KMS-11 (cell line): ENCODE measurements around the gene NFATC1.

Experiments
- H2AFZ ChIP-seq: fragments of 200-600 bp; sonication (generic); 2 replicates; pipeline ENCODE4 v1.6.1; 2016; ENCODE audit warnings: antibody characterized with exemption, mixed run types, low read depth
- H3K27ac ChIP-seq: fragments of 200-600 bp; sonication (generic); 2 replicates; pipeline ENCODE4 v1.6.1; 2016; ENCODE audit warnings: mild to moderate bottlenecking, mixed run types
- H3K27me3 ChIP-seq: fragments of 200-600 bp; sonication (generic); 2 replicates; pipeline ENCODE4 v1.6.1; 2017; ENCODE audit warnings: mild to moderate bottlenecking, low read depth, mixed run types, moderate library complexity; ENCODE audit not compliant: insufficient read depth
- H3K36me3 ChIP-seq: fragments of 200-600 bp; sonication (generic); 2 replicates; pipeline ENCODE4 v1.6.1; 2017; ENCODE audit warnings: mild to moderate bottlenecking, mixed run types; ENCODE audit not compliant: insufficient read depth
- H3K4me1 ChIP-seq: fragments of 200-600 bp; sonication (generic); 2 replicates; pipeline ENCODE4 v1.6.1; 2016; ENCODE audit warnings: mild to moderate bottlenecking, low read depth, mixed run types; ENCODE audit not compliant: poor library complexity, severe bottlenecking
- H3K4me2 ChIP-seq: fragments of 200-600 bp; sonication (generic); 2 replicates; pipeline ENCODE4 v1.7.0; 2016; ENCODE audit warnings: mild to moderate bottlenecking, mixed run types
- H3K4me3 ChIP-seq: fragments of 200-600 bp; sonication (generic); IDR thresholded peaks from 2 replicates; pipeline ENCODE4 v1.6.1; 2017; ENCODE audit warnings: low read depth, low read length, mixed read lengths; ENCODE audit not compliant: insufficient read depth
- H3K79me2 ChIP-seq: fragments of 200-600 bp; sonication (generic); 2 replicates; pipeline ENCODE4 v1.6.1; 2016; ENCODE audit warnings: low read depth, mixed run types; ENCODE audit not compliant: insufficient read depth
- H3K9ac ChIP-seq: fragments of 200-600 bp; sonication (generic); 2 replicates; pipeline ENCODE4 v1.6.1; 2016; ENCODE audit warnings: mild to moderate bottlenecking, mixed run types
- H4K20me1 ChIP-seq: fragments of 200-600 bp; sonication (generic); 2 replicates; pipeline ENCODE4 v1.6.1; 2016; ENCODE audit warnings: mild to moderate bottlenecking, mixed run types; ENCODE audit not compliant: insufficient read depth
- TF ChIP-seq, protein P1 (sequence below): fragments of 200-600 bp; sonication (generic); conservative IDR thresholded peaks from 2 replicates; pipeline ENCODE4 v1.6.1; 2017; ENCODE audit warnings: low read depth, mild to moderate bottlenecking, antibody characterized with exemption, low read length, moderate library complexity, mixed read lengths

The NFATC1 gene

GRCh38 chr18:79488311-79489050 is 92.8 kb downstream of the NFATC1 start:
- Histone ChIP-seq H3K27me3 (no peaks in the 10 kb centered on the region), H3K4me1 (no peaks in the 10 kb centered on the region), H2AFZ (no peak overlapping the region), H3K79me2 (no peaks in the 10 kb centered on the region), H3K27ac (no peak overlapping the region), H3K4me3 (no peak overlapping the region), H4K20me1 (no peaks in the 10 kb centered on the region), H3K9ac (no peak overlapping the region), H3K4me2 (no peak overlapping the region), H3K36me3 (no peaks in the 10 kb centered on the region; the same call in 1 of the 2 replicates)
- TF ChIP-seq, protein P1, sequence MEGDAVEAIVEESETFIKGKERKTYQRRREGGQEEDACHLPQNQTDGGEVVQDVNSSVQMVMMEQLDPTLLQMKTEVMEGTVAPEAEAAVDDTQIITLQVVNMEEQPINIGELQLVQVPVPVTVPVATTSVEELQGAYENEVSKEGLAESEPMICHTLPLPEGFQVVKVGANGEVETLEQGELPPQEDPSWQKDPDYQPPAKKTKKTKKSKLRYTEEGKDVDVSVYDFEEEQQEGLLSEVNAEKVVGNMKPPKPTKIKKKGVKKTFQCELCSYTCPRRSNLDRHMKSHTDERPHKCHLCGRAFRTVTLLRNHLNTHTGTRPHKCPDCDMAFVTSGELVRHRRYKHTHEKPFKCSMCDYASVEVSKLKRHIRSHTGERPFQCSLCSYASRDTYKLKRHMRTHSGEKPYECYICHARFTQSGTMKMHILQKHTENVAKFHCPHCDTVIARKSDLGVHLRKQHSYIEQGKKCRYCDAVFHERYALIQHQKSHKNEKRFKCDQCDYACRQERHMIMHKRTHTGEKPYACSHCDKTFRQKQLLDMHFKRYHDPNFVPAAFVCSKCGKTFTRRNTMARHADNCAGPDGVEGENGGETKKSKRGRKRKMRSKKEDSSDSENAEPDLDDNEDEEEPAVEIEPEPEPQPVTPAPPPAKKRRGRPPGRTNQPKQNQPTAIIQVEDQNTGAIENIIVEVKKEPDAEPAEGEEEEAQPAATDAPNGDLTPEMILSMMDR = no peak

GRCh38 chr18:79489051-79489898 is 93.5 kb downstream of the NFATC1 start:
- TF ChIP-seq, protein P1 = no peak
- H3K36me3 ChIP-seq = no peaks in the 10 kb centered on the region; the same call in 1 of the 2 replicates
- H3K4me3 ChIP-seq = no peak overlapping the region
- no peak overlapping the region for H2AFZ ChIP-seq
- H3K79me2 ChIP-seq = no peaks in the 10 kb centered on the region
- no peak overlapping the region for H3K27ac ChIP-seq
- H3K4me1 ChIP-seq = no peaks in the 10 kb centered on the region
- no peaks in the 10 kb centered on the region for H4K20me1 ChIP-seq
- H3K4me2 ChIP-seq = no peak overlapping the region
- H3K9ac ChIP-seq = no peak overlapping the region
- no peaks in the 10 kb centered on the region for H3K27me3 ChIP-seq

DNA sequence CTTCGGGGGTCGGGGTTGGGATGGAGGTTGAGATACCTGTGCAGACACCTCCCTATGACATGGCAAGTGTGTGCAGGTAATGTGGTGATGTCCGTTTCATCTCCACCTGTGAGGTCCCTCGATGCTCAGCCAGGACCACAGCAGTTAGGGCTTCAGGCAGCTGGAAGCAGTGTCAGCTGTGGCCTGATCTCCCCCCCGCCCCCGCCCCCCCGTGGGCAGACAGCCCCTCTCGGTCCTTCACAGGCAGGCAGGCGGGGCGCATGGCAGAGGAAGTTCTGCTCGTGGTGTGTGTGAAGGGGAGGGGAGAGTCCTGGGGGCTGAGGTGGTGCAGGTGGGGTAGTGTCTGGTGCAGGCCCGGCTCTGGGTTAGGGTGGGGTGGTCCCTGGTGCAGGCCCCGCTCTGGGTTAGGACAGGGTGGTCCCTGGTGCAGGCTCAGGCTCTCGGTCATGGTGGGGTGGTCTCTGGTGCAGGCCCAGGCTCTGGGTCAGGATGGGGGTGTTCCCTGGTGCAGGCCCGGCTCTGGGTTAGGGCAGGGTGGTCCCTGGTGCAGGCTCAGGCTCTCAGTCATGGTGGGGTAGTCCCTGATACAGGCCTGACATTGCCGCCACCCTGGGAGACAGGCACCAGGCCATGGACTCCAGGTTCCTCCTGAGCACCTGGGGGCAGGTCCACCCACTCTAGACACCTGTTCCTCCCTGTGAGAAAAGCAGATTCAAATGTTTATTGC is 94.3 kb downstream of the NFATC1 start:
- no peak overlapping the region for H3K4me2 ChIP-seq
- no peaks in the 10 kb centered on the region for H3K4me1 ChIP-seq

DNA sequence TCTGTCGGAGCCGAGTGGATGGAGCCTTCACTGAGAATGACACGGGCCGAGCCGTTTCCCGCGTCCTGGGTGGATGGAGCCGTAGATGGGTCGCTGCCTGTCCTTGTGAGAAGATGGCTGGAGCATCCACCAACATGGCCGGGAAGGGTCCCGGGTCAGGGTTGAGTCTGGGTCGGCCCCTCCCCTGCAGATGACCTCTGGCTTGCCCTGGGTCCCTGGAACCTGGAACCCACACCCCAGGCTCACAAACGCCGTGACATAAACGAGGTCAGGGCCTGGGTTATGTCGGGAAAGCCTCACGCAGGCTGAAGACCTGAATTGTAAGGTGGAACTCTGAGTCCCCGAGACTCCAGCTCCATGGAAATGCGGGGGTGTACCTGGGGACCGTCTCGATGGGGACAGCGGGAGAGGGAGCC is 94.9 kb downstream of the NFATC1 start:
- H3K27ac ChIP-seq = no peak overlapping the region
- H3K4me3 ChIP-seq = no peak overlapping the region
- no peaks in the 10 kb centered on the region for H3K79me2 ChIP-seq
- H3K9ac ChIP-seq = no peak overlapping the region
- H3K4me1 ChIP-seq = no peaks in the 10 kb centered on the region
- no peaks in the 10 kb centered on the region; the same call in 1 of the 2 replicates for H3K36me3 ChIP-seq
- H4K20me1 ChIP-seq = no peaks in the 10 kb centered on the region
- H2AFZ ChIP-seq = no peak overlapping the region
- no peak overlapping the region for H3K4me2 ChIP-seq
- TF ChIP-seq, protein P1 = no peak
- H3K27me3 ChIP-seq = no peaks in the 10 kb centered on the region

More for the DNA sequence above, 94.3 kb downstream of the NFATC1 start:
- Histone ChIP-seq H3K27me3 (no peaks in the 10 kb centered on the region), H4K20me1 (no peaks in the 10 kb centered on the region), H2AFZ (no peak overlapping the region), H3K27ac (no peak overlapping the region), H3K79me2 (no peaks in the 10 kb centered on the region), H3K9ac (no peak overlapping the region), H3K36me3 (no peaks in the 10 kb centered on the region; the same call in 1 of the 2 replicates), H3K4me3 (no peak overlapping the region)
- TF ChIP-seq, protein P1 = no peak
